ENCODE results near the gene KIF22.

The KIF22 gene

GRCh38 chr16:29820271-29820701 lies 29.7 kb downstream of the KIF22 start, which contains the start of gene MVP:
Gene MVP, plus strand, starts transcription at chr16:29820462. Its CDS starts 10,088 bp downstream, at chr16:29830550.
- TF ChIP-seq, protein P1, sequence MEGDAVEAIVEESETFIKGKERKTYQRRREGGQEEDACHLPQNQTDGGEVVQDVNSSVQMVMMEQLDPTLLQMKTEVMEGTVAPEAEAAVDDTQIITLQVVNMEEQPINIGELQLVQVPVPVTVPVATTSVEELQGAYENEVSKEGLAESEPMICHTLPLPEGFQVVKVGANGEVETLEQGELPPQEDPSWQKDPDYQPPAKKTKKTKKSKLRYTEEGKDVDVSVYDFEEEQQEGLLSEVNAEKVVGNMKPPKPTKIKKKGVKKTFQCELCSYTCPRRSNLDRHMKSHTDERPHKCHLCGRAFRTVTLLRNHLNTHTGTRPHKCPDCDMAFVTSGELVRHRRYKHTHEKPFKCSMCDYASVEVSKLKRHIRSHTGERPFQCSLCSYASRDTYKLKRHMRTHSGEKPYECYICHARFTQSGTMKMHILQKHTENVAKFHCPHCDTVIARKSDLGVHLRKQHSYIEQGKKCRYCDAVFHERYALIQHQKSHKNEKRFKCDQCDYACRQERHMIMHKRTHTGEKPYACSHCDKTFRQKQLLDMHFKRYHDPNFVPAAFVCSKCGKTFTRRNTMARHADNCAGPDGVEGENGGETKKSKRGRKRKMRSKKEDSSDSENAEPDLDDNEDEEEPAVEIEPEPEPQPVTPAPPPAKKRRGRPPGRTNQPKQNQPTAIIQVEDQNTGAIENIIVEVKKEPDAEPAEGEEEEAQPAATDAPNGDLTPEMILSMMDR (IDR thresholded peaks at IDR 0.05; ENCODE audit: low read length, missing control alignments): no peak
- H3K4me3 ChIP-seq (replicated peaks; ENCODE audit: low read depth, low read length): peak within 1 kb of the TSS; percentile 96
- peak; percentile 63 for DNase-seq (ENCODE audit: low read depth)

GRCh38 chr16:29820730-29821642 lies 30.4 kb downstream of the KIF22 start:
- peak overlapping the region; percentile 96 for H3K4me3 ChIP-seq (replicated peaks; ENCODE audit: low read depth, low read length)
- TF ChIP-seq, protein P1 (IDR thresholded peaks at IDR 0.05; ENCODE audit: low read length, missing control alignments): no peak
- peak; percentile 23 for DNase-seq (ENCODE audit: low read depth)

DNA sequence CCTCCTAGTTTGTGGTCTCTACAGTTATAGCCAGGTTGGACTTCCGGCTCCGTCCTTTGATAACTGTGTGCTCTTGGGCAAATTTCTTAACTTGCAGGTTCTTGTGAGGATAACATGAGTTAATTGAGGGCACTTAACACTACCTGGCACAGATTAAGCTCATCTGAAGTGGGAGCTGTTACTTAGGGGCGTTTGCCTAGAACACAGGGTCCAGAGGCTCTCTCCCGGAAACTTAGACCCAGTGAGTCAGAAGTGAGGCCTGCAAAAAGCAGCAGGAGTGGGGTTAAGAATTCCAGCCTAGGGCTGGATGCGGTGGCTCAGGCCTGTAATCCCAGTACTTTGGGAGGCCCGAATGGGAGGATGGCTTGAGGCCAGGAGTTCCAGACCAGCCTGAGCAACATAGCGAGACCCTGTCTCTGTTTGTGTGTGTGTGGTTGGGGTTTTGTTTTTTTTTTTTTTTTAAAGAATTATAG lies 31.1 kb downstream of the KIF22 start:
- DNase-seq (ENCODE audit: low read depth): peak; percentile 75

DNA sequence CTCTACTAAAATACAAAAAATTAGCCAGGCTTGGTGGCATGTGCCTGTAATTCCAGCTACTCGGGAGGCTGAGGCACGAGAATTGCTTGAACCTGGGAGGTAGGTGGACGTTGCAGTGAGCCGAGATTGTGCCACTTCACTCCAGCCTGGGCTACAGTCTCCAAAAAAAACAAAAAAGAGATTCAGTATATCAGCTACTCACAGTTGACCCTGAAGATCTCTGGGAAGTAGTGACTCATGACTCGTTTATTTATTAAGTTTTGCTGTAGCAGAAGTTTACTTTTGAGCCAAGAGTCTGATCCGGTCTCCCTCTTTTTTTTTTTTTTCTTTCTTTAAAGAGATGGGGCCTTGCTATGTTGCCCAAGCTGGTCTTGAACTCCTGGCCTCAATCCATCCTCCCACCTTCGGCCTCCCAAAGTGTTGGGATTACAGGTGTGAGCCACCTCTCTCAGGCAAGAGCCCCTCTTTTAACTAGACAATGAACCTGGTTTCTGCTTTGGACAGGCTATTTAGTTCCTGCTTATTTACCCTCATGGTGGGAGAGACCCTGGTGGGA lies 34.1 kb downstream of the KIF22 start:
- TF ChIP-seq, protein P1 (IDR thresholded peaks at IDR 0.05; ENCODE audit: low read length, missing control alignments): no peak
- H3K4me3 ChIP-seq (replicated peaks; ENCODE audit: low read depth, low read length): no peak overlapping the region
- DNase-seq (ENCODE audit: low read depth): peak; percentile 62

More for the DNA sequence above, 31.1 kb downstream of the KIF22 start:
- H3K4me3 ChIP-seq (replicated peaks; ENCODE audit: low read depth, low read length): peak overlapping the region; percentile 96
- TF ChIP-seq, protein P1 (IDR thresholded peaks at IDR 0.05; ENCODE audit: low read length, missing control alignments): no peak

DNA sequence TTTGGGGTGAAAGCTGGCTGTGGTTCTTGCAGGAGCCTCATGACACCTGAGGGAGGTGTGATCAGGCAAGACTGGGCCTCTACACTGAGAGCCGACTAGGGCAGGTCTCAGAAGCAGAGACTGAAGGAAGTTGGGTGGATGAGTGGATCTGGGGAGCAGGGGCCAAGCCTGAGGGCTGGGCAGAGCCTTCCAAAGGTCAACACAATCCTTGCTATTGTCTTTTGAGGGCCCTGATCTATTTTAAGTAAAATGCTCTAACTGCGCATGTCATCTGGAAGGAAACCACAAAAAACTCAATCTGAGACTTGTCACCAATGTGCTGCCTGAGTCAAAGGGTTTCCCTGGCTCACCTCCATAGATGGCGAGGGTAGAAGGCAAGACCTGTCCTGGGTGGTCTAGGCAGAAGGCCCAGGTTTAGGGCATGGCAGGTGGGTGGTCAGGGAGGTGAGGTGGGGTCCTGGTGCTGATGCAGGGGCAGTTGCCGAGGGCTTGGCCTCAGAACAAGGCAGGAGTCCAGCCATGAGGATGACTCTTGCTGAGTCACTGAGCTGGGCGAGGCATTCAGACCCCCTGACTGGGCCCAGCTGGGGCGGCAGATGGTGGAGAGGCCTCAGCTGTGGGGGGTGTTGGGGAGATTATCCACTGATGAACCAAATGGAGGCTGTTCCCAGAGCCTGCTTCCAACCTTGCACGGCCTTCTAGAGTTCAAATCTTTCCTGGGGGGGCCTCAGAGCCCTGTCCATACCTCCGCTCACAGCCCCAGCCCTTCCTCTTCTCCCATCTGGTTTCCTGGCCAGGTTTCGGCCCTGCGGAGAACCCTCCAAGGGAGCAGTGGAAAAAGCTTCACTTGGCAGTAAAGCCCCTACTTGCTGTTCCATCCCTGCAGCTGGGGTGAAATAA lies 34.8 kb downstream of the KIF22 start:
- TF ChIP-seq, protein P1 (IDR thresholded peaks at IDR 0.05; ENCODE audit: low read length, missing control alignments): no peak
- no peak overlapping the region for H3K4me3 ChIP-seq (replicated peaks; ENCODE audit: low read depth, low read length)
- DNase-seq (ENCODE audit: low read depth): peak; percentile 73

GRCh38 chr16:29826342-29826695 lies 35.8 kb downstream of the KIF22 start:
- H3K4me3 ChIP-seq (replicated peaks; ENCODE audit: low read depth, low read length): no peak overlapping the region
- DNase-seq (ENCODE audit: low read depth): no peak
- TF ChIP-seq, protein P1 (IDR thresholded peaks at IDR 0.05; ENCODE audit: low read length, missing control alignments): no peak
